GM12892 (cell line): ENCODE data around the gene TMEM132E.

Experiments
- DNase-seq: peaks from one replicate; pipeline ENCODE4 v3.0.0; 2011; ENCODE audit not compliant: insufficient read length
- FAIRE-seq: peaks from 2 replicates; lab custom pipeline; 2011; peaks lifted over from hg19 to GRCh38; lab: Jason Lieb, UNC
- POLR2A ChIP-seq: IDR thresholded peaks from 2 replicates; pipeline ENCODE4 v1.6.1; 2011; ENCODE audit warnings: low read depth, low read length, control low read depth
- POLR2AphosphoS5 ChIP-seq: IDR thresholded peaks from 2 replicates; pipeline ENCODE4 v1.6.1; 2011; ENCODE audit warnings: low read depth, low read length, control low read depth
- TAF1 ChIP-seq: IDR thresholded peaks from 2 replicates; pipeline ENCODE4 v1.6.1; 2011; ENCODE audit warnings: low read depth, mild to moderate bottlenecking, control low read depth, low read length, borderline replicate concordance

Gene TMEM132E

DNA sequence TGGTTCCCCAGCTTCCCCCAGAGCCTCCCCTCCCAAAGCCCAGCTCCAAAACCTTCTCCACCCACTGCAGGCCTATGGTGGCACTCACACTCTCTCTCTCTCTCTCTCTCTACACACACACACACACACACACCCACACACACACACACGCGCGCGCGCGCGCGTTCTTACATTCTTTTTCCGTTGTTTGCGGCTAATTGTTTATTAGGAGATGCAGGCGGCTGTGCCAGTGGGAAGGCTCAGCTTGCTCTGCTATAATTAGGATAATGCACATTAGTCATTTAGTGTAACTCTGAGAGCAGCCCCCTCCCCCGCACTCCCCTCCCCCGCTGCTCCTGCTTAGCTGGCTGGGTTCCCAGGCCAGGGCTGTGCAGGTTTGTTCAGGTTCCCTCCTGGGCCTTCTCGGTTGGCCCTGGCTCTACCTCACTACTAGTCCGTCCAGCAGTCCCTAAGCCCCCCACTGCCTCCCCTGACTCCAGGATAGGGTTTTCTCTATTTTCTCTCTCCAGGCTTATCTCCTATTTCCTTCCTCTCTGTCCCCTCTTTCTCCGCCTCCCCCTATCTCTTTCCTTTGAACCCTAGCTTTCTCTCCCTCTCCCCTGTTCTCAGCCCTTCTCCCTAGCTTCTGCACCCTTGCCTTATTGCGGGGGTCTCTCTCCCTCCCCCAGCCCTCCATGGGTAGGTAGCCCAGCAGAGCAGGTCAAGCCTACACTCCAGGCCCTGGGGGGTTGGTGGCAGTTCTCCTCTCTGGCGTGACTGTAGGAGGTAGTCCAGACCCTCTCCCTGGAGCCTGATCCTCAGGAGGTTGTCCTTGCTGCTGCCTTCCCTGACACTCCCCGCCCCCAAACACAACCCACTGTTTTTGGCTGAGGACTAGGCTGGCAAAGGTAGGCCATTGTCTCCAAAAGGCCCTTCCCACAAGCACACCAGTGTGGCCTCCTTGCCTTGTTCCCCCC lies 34.0 kb downstream of the TMEM132E start:
- FAIRE-seq (no peak), DNase-seq (no peak)
- no peak for TF ChIP-seq TAF1
- no peak for TF ChIP-seq POLR2A
- no peak for TF ChIP-seq POLR2AphosphoS5

DNA sequence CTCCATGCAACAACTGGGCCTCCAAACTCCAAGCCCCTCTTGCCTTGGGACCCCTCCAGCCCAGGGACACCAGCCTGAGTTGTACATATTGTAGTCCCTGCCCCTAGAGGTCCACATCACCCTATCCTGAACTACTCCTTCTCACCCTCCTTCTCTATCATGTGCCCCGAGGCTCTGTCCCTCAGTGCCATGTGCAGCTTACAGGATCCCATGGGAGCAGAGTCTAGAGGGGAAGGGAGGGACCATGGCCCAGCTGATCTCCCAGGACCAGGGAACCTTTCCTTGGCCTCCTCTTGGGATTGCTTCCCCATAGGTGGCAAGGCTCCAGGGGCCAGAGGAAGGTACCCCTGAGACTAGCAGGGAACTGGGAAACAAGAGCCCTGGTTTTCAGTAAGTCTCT lies 35.3 kb downstream of the TMEM132E start:
- no peak for FAIRE-seq
- no peak for DNase-seq
- TF ChIP-seq TAF1 (no peak), POLR2A (no peak), POLR2AphosphoS5 (no peak)

GRCh38 chr17:34615326-34615725 lies 35.9 kb downstream of the TMEM132E start:
- DNase-seq (no peak), FAIRE-seq (no peak)
- TF ChIP-seq TAF1 (no peak), POLR2AphosphoS5 (no peak), POLR2A (no peak)

DNA sequence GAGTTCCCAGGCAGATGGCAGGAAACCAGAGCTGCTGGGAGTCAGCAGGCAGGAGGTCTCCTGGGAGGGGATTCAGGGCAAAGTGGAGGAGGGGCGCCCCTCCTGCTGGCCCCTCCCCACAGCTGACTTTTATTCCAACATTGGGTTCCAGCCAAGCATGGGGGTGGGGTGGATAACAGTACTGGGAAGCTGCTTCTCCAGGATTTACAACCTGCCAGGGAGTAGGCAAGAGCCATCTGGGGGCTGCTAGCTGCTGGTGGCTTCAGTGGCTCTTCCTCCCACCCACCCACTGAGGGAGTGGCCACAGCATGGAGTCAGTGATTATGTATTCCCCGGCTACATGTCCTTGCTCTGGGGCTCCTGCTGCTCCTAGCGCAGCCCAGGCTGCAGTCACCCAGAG lies 36.8 kb downstream of the TMEM132E start:
- TF ChIP-seq TAF1 (no peak), POLR2A (no peak)
- FAIRE-seq (no peak), DNase-seq (no peak)

GRCh38 chr17:34617398-34617797 lies 38.0 kb downstream of the TMEM132E start:
- no peak for DNase-seq
- TF ChIP-seq TAF1 (no peak), POLR2A (no peak), POLR2AphosphoS5 (no peak)
- FAIRE-seq, result no peak

- DNase-seq (no peak), FAIRE-seq (no peak)
- no peak for TF ChIP-seq TAF1
- TF ChIP-seq POLR2AphosphoS5, result no peak
Observed at GRCh38 chr17:34619687-34620217, 40.4 kb downstream of the TMEM132E start.

DNA sequence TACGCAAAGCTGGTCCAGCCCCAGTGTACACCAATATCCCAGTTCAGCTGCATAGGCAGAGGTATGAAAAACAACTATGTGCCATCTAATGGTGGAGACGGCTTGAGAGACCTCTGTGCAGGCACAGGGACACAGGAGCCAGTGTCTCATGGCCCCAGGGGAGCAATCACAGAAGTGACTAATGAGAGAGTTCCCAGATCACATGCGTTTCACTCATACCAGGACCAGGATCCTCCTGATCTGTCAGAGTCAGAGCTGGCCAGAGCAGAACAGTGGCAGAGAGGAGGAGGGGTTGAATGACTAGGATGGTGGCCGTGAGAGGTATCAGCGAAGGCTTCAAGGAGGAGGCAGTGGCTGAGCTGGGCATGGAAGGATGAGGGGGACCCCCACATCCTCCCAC lies 41.1 kb downstream of the TMEM132E start:
- no peak for DNase-seq
- TF ChIP-seq POLR2AphosphoS5, result no peak
- no peak for FAIRE-seq

DNA sequence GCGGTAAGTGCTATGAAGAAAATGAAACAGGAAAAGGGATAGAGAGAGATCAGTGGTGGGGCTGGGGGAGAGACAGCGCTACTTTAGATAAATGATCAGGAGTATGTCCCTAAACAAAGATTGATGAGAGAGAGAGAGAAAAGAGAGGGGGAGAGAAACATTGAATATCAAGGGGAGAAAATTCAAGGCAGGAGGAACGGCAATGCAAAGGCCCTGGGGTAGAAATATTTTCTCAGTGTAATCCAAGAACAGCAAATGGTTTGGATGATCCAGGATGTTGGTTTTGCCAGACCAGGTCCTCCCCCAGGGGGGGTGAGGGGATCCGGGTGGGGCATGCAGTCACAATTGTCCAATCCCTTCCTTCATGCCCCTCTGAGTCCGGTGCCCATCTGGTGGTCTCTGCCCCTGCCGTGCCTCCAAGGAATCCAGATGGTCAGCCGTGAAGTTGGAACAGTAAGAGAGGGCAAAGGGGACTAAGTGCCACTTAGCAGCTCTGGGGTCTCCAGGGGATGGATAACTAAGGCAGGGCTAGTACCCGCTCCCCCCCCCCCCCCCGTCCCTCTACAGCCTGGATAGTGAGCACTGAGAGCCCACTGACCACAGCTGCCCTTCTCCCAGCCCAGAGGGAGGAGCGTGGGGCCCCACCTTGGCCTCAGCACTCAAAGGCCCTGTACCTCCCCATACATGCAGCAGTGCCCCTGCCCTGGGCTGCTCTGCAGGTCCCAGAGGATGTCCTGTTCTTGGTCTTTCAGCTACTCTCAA lies 43.7 kb downstream of the TMEM132E start:
- FAIRE-seq (no peak), DNase-seq (no peak)
- TF ChIP-seq TAF1, result no peak
- no peak for TF ChIP-seq POLR2A
- no peak for TF ChIP-seq POLR2AphosphoS5

DNA sequence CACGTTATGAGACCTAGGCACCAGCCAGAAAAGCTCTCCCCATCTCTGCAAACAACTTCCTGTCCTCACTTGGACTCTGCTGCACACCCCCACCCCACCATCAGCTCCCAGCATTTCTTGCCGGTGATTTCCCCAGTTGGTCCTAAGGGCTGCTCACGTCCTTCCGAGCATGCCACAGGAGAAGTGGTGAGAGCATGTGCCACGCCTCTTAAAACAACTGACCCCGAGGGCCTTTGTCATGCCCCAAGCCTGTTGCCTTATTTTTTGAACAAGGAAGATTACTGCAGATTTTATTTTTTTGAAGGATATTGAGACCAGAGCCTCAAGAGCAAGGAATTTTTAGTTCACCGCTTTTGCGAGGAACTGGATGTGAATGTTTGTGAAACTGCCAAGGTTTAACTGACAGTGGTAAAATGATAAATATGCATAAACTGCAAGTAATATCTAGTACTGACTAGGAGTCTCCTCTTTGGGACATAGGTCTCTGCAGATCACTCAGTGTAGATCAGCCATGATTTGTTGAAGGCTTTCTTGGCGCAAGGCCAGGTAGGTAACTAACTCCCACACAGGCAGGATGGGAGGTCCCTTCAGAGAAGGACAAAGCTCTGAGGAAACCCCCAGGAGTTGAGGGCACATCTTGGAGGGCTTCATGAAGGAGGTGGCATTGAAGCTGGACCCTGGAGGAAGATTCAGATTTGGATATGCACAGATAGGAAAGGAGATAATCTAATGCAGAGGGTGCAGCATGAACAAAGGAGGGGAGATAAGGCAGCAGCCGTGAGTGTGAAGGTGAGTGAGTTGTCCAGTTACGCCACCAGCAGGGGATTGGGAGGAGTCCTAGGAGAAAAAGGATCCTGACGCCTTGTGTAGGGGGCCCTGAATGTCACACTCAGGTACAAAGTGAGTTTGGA lies 44.7 kb downstream of the TMEM132E start:
- TF ChIP-seq POLR2A (no peak), TAF1 (no peak), POLR2AphosphoS5 (no peak)
- FAIRE-seq (no peak), DNase-seq (no peak)

DNA sequence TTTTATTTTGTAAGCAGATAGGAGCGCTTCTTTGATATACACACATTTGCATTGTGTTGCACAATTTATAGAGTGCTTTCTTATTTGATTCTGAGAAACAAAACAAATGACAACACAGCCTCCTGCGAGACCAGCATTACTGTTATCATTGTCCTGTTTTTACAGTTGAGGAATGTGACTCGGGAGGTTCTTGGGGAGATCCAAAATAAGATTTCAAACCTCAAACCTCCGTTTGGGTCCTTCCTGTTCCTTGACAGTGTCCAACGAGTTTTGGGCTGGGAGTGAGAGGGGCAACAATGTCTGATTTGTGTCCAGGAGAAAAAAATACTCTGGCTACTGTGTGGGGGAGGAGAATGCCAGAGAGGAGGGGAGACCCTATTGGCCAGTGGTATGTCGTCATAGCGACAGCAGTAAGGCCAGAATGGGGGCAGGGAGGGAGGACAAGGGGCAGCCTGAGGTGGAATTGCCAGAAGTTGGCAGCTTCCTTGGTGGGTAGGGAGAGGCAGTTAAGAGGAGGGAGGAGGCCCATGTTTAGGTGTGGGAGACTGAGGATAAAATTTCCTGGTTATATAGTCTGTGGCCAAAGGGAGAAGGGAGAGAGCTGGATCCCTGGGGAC lies 45.5 kb downstream of the TMEM132E start:
- FAIRE-seq (no peak), DNase-seq (no peak)
- no peak for TF ChIP-seq TAF1
- no peak for TF ChIP-seq POLR2A
- no peak for TF ChIP-seq POLR2AphosphoS5

DNA sequence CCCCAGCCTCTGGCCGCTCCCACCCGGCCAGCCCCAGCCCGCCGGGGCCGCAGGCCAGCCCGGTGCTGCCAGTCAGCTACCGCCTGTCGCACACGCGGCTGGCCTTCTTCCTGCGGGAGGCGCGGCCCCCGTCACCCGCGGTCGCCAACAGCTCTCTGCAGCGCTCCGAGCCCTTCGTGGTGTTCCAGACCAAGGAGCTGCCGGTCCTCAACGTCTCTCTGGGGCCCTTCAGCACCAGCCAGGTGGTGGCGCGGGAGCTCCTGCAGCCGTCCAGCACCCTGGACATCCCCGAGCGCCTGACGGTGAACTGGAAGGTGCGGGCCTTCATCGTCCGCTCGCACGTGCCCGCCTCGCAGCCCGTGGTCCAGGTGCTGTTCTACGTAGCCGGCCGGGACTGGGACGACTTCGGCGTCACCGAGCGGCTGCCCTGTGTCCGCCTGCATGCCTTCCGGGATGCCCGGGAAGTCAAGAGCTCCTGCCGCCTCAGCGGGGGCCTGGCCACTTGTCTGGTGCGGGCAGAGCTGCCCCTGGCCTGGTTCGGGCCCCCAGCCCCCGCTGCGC lies 46.8 kb downstream of the TMEM132E start:
- FAIRE-seq, result no peak
- DNase-seq, result no peak
- no peak for TF ChIP-seq TAF1
- TF ChIP-seq POLR2AphosphoS5, result no peak
- no peak for TF ChIP-seq POLR2A
